Measurements from ENCODE around the gene SETD5.

DNA sequence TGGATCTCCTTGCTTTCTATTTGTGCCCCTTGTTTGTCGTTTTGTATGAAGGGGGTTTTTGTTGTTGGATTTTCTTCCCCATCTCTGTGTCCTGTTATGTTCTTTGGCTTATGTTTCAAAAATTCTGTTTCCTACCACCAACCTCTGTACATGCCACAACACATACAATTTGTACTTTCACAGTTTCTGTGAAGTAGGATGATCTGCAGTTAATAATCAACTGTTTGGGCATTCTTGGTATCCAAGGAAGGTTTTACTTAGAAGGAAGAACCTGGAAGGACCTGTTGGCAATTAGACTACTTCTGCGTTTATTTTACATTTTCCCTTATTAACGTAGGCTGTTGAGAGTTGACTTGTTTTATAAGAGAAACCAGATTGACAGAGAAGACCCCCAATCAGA, 8.3 kb downstream of the SETD5 start:
- TF ChIP-seq, protein P1, sequence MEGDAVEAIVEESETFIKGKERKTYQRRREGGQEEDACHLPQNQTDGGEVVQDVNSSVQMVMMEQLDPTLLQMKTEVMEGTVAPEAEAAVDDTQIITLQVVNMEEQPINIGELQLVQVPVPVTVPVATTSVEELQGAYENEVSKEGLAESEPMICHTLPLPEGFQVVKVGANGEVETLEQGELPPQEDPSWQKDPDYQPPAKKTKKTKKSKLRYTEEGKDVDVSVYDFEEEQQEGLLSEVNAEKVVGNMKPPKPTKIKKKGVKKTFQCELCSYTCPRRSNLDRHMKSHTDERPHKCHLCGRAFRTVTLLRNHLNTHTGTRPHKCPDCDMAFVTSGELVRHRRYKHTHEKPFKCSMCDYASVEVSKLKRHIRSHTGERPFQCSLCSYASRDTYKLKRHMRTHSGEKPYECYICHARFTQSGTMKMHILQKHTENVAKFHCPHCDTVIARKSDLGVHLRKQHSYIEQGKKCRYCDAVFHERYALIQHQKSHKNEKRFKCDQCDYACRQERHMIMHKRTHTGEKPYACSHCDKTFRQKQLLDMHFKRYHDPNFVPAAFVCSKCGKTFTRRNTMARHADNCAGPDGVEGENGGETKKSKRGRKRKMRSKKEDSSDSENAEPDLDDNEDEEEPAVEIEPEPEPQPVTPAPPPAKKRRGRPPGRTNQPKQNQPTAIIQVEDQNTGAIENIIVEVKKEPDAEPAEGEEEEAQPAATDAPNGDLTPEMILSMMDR (optimal IDR thresholded peaks at IDR 0.05 in 1 of 3, IDR thresholded peaks at IDR 0.05 in 1 of 3, conservative IDR thresholded peaks at IDR 0.05 in 1 of 3; ENCODE audit: extremely low read depth in 1 of 3, insufficient read depth in 2 of 3, low read length in 3 of 3), result no peak
- no peak for TF ChIP-seq EZH2 (IDR thresholded peaks at IDR 0.05; ENCODE audit: low read length)
